ENCODE results near the gene ZNF385B. TPM values are rescaled to one million over a fixed set of nuclear protein-coding genes. Genes with fewer than 3 reads are reported as not detected.

Gene ZNF385B
- total RNA-seq, 1 experiment from 2014 or later, result 9.3 TPM

GRCh38 chr2:179393481-179393880, 467.9 kb downstream of the ZNF385B start:
- no peaks in the 10 kb centered on the region for H3K9me2 ChIP-seq (ENCODE audit: insufficient read depth)
- no peaks in the 10 kb centered on the region for H3K27me3 ChIP-seq (ENCODE audit: insufficient read depth, low read length)
- ATAC-seq (no peak), DNase-seq (ENCODE audit: low read depth, low spot score) (no peak)
- H2AFZ ChIP-seq (ENCODE audit: low read depth, low read length, poor library complexity, severe bottlenecking), result no peak overlapping the region
- BruUV-seq (replicated peaks), result no TSS peak
- intact Hi-C loops (cut with micrococcal nuclease), result no loop called here
- H3K36me3 ChIP-seq (ENCODE audit: control insufficient read depth in 1 of 2, insufficient read depth in 2 of 2, low read length in 2 of 2), result no peaks in the 10 kb centered on the region
- no peaks in the 10 kb centered on the region; a peak in 1 of 4 replicates for H3K9me3 ChIP-seq (ENCODE audit: control insufficient read depth in 1 of 2, insufficient read depth in 1 of 2, low read depth in 1 of 2, low read length in 2 of 2)
- H3K4me1 ChIP-seq (ENCODE audit: control insufficient read depth in 1 of 2, insufficient read depth in 2 of 2, low read length in 2 of 2), result no peaks in the 10 kb centered on the region
- H3K27ac ChIP-seq (ENCODE audit: low read depth, low read length), result no peak overlapping the region
- no peak overlapping the region for H3K4me3 ChIP-seq (replicated peaks in 1 of 2; ENCODE audit: low read depth in 1 of 2, low read length in 2 of 2)
- H4K20me1 ChIP-seq (ENCODE audit: insufficient read depth), result no peaks in the 10 kb centered on the region
- TF ChIP-seq POLR2A (IDR thresholded peaks at IDR 0.05; ENCODE audit: borderline replicate concordance, extremely low read depth, insufficient read depth, insufficient read length) (no peak), CEBPB (IDR thresholded peaks at IDR 0.05; ENCODE audit: low read depth) (no peak), ELF1 (IDR thresholded peaks at IDR 0.05; ENCODE audit: borderline replicate concordance, low read depth) (no peak), EZH2 (IDR thresholded peaks at IDR 0.05) (no peak), SIN3A (IDR thresholded peaks at IDR 0.05; ENCODE audit: low read depth) (no peak), YY1 (IDR thresholded peaks at IDR 0.05; ENCODE audit: extremely low read depth, insufficient replicate concordance, low read depth, low read length) (no peak), ATF3 (IDR thresholded peaks at IDR 0.05) (no peak), FOSL1 (IDR thresholded peaks at IDR 0.05; ENCODE audit: low read depth) (no peak), EGR1 (IDR thresholded peaks at IDR 0.05; ENCODE audit: low read depth) (no peak), RAD21 (IDR thresholded peaks at IDR 0.05; ENCODE audit: low read depth) (no peak), JUND (IDR thresholded peaks at IDR 0.05) (no peak), SRF (IDR thresholded peaks at IDR 0.05; ENCODE audit: low read depth) (no peak)
- TF ChIP-seq, protein P1, sequence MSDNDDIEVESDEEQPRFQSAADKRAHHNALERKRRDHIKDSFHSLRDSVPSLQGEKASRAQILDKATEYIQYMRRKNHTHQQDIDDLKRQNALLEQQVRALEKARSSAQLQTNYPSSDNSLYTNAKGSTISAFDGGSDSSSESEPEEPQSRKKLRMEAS (IDR thresholded peaks at IDR 0.05), result no peak
- TF ChIP-seq, protein P2, sequence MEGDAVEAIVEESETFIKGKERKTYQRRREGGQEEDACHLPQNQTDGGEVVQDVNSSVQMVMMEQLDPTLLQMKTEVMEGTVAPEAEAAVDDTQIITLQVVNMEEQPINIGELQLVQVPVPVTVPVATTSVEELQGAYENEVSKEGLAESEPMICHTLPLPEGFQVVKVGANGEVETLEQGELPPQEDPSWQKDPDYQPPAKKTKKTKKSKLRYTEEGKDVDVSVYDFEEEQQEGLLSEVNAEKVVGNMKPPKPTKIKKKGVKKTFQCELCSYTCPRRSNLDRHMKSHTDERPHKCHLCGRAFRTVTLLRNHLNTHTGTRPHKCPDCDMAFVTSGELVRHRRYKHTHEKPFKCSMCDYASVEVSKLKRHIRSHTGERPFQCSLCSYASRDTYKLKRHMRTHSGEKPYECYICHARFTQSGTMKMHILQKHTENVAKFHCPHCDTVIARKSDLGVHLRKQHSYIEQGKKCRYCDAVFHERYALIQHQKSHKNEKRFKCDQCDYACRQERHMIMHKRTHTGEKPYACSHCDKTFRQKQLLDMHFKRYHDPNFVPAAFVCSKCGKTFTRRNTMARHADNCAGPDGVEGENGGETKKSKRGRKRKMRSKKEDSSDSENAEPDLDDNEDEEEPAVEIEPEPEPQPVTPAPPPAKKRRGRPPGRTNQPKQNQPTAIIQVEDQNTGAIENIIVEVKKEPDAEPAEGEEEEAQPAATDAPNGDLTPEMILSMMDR (IDR thresholded peaks at IDR 0.05 in 2 of 3, conservative IDR thresholded peaks at IDR 0.05 in 1 of 3; ENCODE audit: borderline replicate concordance in 1 of 3, insufficient read depth in 1 of 3, low read depth in 2 of 3, low read length in 2 of 3), result no peak
- TF ChIP-seq, protein P3, sequence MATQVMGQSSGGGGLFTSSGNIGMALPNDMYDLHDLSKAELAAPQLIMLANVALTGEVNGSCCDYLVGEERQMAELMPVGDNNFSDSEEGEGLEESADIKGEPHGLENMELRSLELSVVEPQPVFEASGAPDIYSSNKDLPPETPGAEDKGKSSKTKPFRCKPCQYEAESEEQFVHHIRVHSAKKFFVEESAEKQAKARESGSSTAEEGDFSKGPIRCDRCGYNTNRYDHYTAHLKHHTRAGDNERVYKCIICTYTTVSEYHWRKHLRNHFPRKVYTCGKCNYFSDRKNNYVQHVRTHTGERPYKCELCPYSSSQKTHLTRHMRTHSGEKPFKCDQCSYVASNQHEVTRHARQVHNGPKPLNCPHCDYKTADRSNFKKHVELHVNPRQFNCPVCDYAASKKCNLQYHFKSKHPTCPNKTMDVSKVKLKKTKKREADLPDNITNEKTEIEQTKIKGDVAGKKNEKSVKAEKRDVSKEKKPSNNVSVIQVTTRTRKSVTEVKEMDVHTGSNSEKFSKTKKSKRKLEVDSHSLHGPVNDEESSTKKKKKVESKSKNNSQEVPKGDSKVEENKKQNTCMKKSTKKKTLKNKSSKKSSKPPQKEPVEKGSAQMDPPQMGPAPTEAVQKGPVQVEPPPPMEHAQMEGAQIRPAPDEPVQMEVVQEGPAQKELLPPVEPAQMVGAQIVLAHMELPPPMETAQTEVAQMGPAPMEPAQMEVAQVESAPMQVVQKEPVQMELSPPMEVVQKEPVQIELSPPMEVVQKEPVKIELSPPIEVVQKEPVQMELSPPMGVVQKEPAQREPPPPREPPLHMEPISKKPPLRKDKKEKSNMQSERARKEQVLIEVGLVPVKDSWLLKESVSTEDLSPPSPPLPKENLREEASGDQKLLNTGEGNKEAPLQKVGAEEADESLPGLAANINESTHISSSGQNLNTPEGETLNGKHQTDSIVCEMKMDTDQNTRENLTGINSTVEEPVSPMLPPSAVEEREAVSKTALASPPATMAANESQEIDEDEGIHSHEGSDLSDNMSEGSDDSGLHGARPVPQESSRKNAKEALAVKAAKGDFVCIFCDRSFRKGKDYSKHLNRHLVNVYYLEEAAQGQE (IDR thresholded peaks at IDR 0.05; ENCODE audit: low read depth), result no peak
- no peak overlapping the region for H3K4me2 ChIP-seq (ENCODE audit: low read length)
- H3K9ac ChIP-seq (ENCODE audit: low read length), result no peak overlapping the region
- H3K79me2 ChIP-seq (ENCODE audit: insufficient read depth, low read length), result no peaks in the 10 kb centered on the region
- CTCF ChIA-PET, result no interaction called here
- POLR2A ChIA-PET, result no interaction called here
- RAD21 ChIA-PET (ENCODE audit: low non-redundant PET in 1 of 2, low total read pairs in 2 of 2, uncharacterized antibody in 2 of 2, unreplicated experiment in 2 of 2), result no interaction called here

All from HCT116 (cell line).